DMS153 (cell line): ENCODE data around the gene TEDC1.

Source experiments
- DNase-seq: peaks from one replicate; lab custom pipeline; 2025; lab: John Stamatoyannopoulos, UW

The TEDC1 gene

DNA sequence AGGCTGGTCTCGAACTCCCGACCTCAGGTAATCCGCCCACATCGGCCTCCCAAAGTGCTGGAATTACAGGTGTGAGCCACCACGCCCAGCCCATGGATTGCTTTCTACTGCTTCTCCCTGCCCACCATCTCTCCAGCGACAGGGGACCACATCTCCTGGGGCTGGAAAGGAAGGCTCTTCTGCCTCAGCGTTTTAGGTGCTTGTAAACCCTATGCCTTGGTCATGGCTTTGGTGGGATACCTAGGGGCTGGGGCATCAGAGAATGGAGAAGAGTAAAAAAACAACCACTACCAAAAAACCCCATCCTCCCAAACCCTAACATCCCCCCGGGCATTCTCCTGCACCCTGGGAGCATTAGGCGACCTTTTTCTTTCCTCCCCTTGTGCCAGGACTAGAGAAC lies 34.3 kb downstream of the TEDC1 start:
- DNase-seq: no peak

DNA sequence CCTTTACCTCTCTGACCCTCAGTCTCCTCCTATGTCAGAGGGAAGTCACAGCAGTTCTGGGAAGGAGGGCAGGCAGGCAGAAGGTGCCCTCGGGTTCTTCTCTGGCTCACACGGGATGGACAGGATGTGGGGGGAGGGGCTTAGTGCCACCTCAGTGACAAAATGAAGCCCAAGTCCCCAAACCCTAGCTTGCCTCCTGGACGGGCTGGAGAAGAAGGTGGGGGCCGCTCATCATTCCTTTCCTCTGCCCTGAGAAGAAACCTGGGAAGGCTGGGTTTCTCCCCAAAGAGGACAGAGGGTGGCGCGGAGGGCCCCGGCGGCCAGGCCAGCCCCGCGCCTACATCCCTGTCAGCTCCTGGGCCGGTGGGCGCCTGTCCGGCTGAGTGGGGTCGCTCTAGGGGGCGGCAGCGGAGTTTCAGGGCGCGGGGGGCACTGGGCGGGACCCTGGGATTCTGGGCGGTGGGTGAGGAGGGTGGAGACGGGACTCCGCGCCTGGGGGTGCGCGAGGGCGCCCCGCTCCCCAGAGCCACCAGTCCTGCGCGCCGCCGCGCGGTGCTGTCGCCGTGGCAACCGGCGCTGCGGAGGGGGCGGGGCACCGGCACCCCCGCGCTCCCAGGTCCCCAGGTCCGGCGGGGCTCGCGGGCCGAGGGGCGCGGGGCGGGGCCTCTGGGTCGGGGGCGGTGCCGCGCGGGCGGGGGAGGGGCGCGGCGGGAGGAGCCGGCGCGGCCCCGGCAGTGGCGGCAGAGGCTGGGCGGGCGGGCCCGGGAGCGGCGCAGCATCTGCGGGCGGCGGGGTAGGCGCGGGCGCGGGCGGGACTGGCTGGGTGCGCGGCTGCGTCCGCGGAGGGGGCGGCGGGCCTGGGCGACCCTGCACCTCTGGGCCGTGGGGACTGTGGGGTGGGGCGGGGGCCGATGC lies 35.1 kb downstream of the TEDC1 start, which contains the start of gene TMEM121:
TMEM121 (plus strand) TSS at position 723 of the 915 bp plus-strand sequence. CDS start 2,252 bp downstream, outside the sequence.
- no peak for DNase-seq

DNA sequence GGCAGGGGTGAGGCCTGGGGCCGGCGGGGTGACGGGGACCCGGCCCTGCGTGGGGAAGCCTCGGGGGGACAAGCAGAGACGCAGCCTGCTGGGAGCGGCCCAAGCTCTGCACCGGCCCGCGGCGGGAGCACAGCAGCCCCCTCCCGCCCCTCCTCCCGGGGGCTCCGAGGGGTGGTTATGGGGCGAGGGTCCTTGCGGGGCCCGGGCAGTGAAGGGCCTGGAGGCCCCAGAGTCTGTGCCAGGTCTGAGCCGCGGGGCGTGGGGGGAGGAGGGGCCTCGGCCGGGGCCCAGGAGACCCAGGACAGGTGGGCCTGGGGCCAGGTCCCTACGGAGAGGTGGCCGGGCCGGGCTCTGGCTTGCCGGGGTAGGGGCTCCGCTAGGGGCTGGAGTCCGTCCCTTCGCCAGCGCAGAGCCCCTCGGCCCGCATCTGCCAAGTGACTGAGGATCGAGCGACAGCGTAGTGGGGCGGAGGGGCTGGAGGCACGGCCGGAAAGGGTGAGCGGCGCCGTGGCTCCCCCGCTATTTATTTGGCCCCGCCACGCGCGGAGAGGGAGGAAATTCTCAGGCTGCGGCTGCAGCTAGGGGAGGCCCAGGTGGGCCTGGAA lies 35.8 kb downstream of the TEDC1 start:
- DNase-seq: no peak

DNA sequence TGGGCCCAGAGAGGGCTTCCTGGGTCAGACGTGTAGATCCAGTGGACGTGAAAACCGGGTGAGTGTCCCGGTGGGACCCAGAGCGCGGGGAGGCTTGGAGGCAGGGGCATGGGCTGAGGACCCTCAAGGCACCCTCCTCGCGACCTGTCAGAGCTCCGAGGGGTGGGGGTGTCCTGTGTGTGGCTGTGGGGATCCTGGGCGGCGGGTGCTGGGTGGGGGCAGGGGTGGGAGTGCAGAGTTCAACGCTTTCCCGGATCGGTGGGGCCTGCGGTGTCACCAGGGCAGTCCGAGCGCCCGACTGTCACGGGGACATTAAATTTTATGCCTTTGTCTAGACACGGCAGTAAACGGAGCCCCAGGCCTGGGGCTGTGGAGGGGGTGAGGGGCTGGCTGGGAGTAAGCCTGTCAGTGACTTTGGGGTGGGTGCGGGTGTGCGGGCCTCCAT lies 36.4 kb downstream of the TEDC1 start:
- DNase-seq: no peak

DNA sequence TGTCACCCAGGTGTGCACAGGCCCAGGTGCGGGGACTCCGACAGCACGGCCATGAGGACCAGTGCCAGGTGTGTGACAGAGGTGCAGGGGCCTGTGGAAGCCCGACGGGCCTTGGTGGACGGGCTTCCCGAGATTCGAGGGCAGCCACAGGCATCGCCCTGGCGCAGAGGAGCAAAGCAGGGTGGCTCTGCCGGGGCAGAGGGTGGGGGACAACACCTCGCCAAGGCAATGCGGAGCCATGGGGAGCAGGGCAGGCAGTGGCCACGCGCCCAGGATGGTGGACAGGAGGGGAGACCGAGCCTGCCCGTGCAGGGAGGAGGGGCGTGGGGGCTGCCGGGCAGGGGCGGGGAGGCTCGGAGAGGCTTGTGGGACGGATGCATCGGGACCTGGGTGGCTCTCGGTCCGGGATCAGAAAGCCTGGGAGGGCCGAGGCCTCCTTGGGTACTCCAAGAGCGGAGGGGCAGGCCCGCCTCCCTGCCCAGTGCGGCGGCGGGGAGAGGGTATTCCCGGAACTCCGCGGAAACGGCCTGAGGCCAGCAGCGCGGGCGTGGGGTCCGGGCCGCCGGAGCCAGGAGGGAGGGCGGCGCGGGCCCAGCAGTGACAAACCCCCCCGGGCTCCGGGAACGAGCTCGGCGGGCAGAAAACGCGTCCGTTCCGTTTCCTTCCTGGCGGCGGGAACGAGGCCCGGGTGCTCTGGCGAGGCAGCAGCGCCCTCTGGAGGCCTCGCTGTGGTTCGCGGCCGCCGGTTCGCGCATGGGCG lies 37.0 kb downstream of the TEDC1 start:
- no peak for DNase-seq

DNA sequence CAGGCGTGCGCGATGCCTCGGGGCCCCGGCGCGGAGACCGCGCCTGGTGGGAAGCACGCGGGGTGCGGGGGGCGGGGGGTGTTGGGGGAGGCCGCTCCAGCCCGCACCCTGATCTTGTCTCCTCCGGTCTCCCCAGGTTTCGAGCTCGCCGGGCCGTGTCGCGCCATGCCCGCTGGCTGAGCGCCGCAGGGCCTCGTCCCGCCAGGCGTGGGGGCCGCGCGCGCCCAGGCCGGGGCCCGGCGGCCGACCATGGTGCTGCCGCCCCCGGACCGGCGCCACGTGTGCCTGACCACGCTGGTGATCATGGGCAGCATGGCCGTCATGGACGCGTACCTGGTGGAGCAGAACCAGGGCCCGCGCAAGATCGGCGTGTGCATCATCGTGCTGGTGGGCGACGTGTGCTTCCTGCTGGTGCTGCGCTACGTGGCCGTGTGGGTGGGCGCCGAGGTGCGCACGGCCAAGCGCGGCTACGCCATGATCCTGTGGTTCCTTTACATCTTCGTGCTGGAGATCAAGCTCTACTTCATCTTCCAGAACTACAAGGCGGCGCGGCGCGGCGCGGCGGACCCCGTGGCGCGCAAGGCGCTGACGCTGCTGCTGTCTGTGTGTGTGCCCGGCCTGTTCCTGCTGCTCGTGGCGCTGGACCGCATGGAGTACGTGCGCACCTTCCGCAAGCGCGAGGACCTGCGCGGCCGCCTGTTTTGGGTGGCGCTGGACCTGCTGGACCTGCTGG lies 37.7 kb downstream of the TEDC1 start:
- no peak for DNase-seq

DNA sequence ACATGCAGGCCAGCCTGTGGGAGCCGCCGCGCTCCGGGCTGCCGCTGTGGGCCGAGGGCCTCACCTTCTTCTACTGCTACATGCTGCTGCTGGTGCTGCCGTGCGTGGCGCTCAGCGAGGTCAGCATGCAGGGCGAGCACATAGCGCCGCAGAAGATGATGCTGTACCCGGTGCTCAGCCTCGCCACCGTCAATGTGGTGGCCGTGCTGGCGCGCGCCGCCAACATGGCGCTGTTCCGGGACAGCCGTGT lies 38.2 kb downstream of the TEDC1 start:
- DNase-seq: no peak

DNA sequence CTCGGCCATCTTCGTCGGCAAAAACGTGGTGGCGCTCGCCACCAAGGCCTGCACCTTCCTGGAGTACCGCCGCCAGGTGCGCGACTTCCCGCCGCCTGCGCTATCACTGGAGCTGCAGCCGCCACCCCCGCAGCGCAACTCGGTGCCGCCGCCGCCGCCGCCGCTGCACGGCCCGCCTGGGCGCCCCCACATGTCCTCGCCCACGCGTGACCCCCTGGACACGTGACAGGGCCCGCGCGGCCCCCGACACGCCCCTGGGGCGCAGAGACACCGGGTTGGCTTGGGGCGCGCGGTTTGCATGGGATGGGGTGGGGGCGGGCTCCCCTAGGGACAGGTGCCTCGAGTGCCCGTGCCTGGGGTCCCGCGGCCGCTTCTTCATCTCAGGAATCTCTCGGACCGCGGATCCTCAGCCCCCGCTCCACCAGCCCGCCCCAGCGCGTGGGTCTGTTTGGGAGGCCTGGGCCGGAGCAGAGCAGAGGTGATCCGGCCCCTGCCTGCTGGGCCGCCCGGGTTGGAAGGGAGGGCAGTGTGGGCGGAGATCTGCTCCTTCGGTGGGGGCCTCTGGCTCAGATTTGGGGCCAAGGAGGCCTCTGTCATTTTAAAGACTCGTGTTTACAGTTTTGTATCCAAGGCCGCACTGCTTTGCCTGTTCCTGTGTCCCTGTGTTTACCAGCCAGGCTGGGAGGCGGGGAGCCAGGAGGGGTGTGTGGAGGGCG lies 38.7 kb downstream of the TEDC1 start:
- no peak for DNase-seq

DNA sequence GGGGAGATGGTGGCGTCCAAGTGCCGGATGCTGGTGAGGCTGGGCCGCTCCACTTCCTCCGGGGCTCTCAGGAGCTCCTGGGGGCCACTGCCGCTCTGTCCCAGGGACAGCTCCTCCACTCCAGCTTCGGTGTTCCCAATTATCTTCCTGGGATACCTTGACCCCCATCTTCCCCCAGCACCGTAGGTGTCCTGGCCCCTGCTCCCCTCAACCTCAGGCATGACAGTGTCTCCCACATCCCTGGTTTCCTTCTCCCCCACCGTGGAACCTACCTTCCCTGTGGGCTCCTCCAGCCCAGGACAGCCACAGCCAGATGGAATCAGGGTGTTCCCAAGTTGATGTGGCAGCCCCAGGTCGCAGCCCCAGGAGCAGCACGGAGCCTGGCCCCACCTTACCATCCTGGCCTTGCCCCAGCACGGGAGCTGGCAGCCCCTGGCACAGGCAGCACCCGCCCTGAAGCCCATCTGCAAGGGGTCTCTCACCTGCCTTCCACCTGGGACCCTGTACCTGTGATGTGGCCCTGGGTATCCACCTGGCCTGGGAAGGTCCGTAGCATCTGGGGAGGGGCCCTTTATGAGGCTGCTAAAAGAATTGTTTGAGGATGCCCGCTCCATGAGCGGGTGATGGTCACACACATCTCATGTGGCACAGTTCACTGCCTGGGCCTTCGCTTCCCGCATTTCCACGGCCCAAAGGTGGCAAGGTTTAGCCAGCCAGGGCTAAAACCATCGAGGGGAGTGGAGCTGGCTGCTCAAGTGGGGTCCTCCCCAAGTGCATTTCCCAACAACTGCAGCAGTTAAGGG lies 39.4 kb downstream of the TEDC1 start:
- no peak for DNase-seq

DNA sequence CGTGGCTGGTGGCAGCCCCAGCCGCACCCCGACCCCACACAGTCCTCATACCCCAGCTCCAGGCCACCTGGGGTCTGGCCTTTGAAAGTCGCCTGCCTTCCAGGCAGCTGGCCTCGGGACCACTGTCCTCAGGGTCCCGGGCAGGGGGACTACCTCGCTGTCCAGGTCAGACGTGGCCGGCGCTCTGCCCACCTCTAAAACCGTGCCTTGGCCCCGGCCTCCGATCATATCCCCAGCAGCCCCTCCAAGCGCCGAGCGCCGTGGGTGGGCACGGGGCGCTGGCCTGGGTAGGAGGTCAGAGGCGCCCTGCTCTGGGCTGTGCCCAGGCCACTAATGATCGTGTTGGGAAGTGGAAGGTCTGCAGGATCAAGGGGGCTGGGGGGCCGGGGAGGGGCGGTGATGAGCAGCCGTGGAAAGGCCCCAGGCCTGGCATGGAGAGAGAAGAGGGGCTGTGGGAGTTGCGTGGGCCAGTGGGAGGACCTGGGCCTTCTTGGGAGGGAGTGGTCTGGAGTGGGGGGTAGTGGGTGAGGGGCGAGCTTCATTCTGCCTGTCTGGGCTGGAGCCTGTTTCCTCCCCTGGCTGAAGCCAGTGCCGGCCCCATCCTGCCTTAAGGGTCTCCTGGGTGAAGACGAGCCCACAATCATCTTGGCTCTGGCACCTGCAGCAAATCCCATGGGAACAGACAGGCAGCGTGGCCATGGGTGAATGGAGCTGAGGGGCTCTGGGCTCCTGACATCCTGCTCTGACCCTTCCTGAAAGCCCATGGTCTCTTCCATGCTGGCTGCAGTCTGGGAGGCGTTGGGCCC lies 40.2 kb downstream of the TEDC1 start:
- no peak for DNase-seq

DNA sequence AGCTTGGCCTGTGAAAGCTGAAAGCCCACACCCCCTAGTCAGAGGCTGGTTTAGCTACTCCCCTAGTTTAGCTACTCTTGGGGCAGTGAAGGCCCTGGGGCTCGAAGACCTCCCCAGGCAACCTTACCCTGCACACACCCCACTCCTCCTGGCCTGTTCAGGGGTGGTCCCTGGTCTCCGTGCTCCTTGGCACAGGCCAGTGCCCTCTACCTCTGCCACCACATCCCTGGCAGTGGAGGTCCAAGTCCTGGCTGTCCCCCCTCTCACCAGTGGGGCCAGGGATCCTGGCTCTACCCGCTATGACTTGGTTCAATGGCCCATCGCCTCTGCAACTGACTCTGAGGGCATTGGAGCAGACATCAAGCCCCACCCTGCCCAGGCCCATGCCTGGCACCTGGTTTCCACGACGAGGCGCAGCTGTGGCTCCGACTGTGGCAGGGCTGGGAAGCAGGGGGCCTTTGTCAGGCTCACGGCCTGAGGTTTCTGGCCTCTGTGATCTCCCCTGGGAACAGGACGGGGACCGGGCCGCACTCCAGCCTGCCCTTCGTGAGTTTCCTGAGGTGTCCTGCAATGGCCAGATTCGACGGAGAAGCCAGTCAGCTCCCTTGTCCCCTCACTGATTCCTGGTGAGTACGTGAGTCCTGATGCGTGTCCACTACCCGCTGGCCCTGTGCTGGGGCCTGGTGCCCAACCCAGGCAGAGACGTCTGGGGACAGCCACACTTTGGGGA lies 41.0 kb downstream of the TEDC1 start:
- no peak for DNase-seq

DNA sequence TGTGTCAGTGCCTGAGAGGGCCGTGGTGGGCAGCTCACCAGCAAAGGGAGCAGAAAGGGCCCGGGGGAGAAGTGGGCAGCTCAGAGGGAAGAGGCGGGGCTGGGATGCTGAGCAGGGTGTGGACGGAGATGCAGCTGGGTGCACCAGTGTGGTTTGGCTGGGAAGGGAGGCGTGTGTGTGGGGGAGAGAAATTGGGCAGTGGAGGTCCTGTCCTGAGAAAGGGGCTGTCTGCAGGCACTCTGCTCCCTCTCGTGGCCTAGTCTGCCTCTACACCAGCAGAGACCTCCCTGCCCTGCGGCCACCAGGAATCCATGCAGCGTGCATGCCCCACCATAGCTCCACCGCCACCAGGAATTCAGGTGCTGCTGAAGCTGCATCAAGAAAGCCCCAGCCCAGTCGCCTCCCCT lies 41.7 kb downstream of the TEDC1 start:
- DNase-seq: no peak

DNA sequence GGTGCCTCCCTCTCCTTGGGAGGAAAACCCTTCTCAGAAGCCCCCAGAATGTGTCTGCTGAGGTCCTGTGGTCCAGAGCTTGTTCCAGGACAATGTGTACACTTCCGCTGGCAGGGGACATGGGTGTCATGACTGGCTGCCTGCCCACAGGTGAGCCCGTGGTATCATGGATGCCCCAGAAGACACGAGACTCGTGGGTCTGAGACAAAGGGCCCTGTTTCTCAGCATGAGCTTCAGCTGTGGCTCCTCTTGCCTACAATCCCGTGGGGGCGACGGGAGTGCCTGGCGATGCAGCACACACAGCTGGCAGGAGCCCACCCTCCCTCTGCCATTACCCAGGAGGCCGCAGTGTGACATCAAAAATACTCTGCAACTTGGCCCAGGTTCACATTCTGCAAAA lies 42.3 kb downstream of the TEDC1 start:
- DNase-seq: no peak

DNA sequence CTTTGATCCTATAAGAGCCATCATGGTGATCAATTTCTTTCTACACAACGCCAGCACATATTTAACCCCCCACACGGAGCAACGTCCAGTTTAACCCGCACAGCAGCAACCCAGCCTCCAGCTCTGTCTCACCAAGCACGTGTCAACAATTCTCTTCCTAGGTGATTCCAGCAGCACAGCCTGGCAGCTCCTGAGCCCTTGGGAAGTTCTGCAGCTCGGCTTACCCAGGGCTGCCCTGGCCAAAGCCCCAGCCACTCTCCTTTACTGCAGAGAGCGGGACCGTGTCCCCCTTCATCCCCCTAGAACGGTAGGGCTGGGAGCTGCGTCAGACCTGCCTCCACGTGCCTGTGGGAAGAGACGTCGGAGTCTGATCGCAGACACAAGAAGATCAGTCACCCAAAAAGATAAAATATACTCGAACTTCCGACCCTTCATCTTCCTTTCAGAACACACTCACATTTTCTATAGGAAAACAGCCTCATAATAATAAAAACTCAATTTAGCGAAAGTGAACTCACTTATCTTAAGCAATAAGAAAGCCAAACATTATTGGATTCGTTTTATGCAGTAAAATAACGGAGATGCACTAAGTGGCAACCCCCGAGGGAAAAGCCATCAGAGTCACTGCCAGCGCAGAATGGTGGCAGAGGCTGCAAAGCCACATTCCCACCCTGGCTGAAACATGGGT lies 42.9 kb downstream of the TEDC1 start:
- no peak for DNase-seq

DNA sequence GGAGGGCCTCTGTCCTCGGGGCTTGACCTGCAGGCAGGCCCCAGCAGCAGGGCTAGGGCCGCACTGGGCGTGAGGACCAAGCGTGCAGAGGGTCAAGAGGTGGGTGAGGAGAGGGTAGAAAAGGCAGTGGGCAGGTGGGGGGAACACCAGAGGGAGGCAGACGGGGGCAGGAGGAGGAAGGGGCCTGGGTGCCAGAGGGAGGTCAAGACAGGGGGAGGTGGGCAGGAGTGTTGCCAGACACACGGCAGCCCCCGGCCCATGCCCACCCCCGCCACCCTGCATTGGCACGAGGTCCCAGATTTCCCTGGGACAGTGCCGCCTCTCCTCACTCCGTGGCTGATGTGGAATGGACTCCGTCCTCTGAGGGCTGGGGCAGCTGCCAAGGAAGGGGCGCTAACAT lies 43.5 kb downstream of the TEDC1 start:
- DNase-seq: no peak

DNA sequence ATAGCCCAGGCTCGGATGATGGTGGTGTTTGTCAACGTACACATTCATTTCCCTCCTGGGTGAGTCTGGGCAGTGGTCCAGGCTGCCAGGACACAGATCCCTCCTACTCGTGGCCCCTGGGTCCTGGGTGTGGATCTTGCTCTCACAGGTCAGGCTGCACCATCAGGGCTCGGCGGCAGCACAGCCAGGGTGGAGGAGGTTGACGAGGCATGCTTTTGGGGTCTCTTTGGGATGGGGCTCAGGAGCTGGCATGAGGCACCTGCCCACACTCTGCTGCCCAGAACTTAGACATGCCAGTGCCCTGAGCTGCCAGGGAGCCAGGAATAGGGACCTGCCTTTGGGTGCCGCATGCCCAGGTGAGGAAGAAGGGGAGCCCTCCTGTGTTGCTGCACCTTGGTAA lies 45.0 kb downstream of the TEDC1 start:
- no peak for DNase-seq

DNA sequence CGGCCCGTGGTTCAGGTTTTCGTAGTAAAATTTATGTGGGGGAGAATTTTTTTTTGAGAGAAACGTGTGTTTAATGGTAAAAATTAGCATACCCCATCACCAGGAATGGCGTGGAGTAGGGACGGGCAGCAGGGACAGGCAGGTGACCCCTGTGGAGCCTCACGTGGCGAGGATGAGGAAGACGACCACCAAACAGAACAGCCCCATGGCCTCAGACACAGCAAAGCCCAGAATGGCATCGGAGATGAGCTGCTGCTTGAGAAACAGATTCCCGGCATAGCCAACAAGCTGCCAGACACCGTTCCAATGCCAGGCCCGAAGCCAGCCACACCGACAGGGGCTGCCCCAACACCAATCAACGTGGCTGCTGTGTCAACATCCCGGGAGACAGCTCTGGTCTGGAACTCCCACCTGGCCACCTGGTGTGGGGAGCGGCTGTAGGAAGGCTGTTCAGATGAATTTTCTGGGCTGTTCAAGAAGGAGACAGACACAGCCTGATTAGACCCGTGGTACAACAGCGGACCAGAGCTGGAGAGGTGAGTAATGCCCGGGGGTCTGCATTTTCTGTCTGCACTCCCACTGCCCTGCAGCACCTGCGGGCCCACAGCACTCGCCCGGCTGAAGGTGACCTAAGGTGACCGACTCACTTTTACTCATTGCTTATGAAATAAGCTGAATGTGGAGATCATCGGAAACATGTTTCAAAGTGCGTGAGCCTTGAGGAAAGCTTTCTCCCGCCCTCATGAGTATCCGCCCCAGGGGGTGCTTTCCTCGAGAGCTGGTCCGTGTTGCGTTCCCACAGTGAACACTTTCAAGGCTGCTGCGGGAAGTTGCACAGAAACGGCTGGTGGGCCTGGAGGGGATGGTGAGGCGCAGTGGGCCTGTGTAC lies 45.9 kb downstream of the TEDC1 start:
- no peak for DNase-seq
